GM23248 (cell line): ENCODE measurements around the gene SH3RF1. TPM values are rescaled to one million over a fixed set of nuclear protein-coding genes. Genes with fewer than 3 reads are reported as not detected.

ENCODE experiments used
- DNase-seq: peaks from one replicate; pipeline ENCODE4 v3.0.0-alpha.2; 2015
- H2AFZ ChIP-seq: fragments of 200-600 bp; sonication (generic); 2 replicates; pipeline ENCODE4 v1.6.1; 2016; ENCODE audit warnings: antibody characterized with exemption
- H3F3A ChIP-seq: fragments of 200-600 bp; sonication (generic); 2 replicates; pipeline ENCODE4 v1.6.1; 2016; ENCODE audit warnings: mild to moderate bottlenecking, antibody characterized with exemption, mixed run types; ENCODE audit not compliant: insufficient read depth
- H3K27ac ChIP-seq: fragments of 200-600 bp; sonication (generic); 2 replicates; pipeline ENCODE4 v1.5.1; 2016; ENCODE audit warnings: mild to moderate bottlenecking
- H3K27me3 ChIP-seq: fragments of 200-600 bp; sonication (generic); replicated peaks from 2 replicates; pipeline ENCODE4 v1.6.1; 2016; ENCODE audit warnings: mild to moderate bottlenecking; ENCODE audit not compliant: insufficient read depth
- H3K36me3 ChIP-seq: fragments of 200-600 bp; sonication (generic); 2 replicates; pipeline ENCODE4 v1.6.1; 2016; ENCODE audit warnings: low read depth, mild to moderate bottlenecking
- H3K4me1 ChIP-seq: fragments of 200-600 bp; sonication (generic); 2 replicates; pipeline ENCODE4 v1.6.1; 2016; ENCODE audit warnings: mild to moderate bottlenecking; ENCODE audit not compliant: insufficient read depth
- H3K4me2 ChIP-seq: fragments of 200-600 bp; sonication (generic); one replicate; pipeline ENCODE4 v1.6.1; 2016; ENCODE audit warnings: mild to moderate bottlenecking; ENCODE audit not compliant: unreplicated experiment
- H3K4me3 ChIP-seq: fragments of 200-600 bp; sonication (generic); 2 replicates; pipeline ENCODE4 v1.5.1; 2016; ENCODE audit warnings: mild to moderate bottlenecking
- H3K79me2 ChIP-seq: fragments of 200-600 bp; sonication (generic); 2 replicates; pipeline ENCODE4 v1.6.1; 2016; ENCODE audit warnings: mild to moderate bottlenecking; ENCODE audit not compliant: insufficient read depth
- H3K9ac ChIP-seq: fragments of 200-600 bp; sonication (generic); 2 replicates; pipeline ENCODE4 v1.6.1; 2016; ENCODE audit warnings: mild to moderate bottlenecking
- H3K9me2 ChIP-seq: fragments of 200-600 bp; sonication (generic); 2 replicates; pipeline ENCODE4 v1.6.1; 2016; ENCODE audit warnings: mixed run types, mild to moderate bottlenecking, moderate library complexity; ENCODE audit not compliant: insufficient read depth
- H3K9me3 ChIP-seq: fragments of 200-600 bp; sonication (generic); one replicate; pipeline ENCODE4 v1.6.1; 2017; ENCODE audit warnings: low read depth
- H4K20me1 ChIP-seq: fragments of 200-600 bp; sonication (generic); 2 replicates; pipeline ENCODE4 v1.6.0; 2016; ENCODE audit not compliant: insufficient read depth
- EZH2 ChIP-seq: fragments of 200-600 bp; sonication (generic); IDR thresholded peaks from 2 replicates; pipeline ENCODE4 v1.6.1; 2018; ENCODE audit warnings: antibody characterized with exemption, mild to moderate bottlenecking; ENCODE audit not compliant: insufficient read depth, poor library complexity, severe bottlenecking
- EZH2phosphoT487 ChIP-seq: fragments of 200-600 bp; sonication (generic); IDR thresholded peaks from 2 replicates; pipeline ENCODE4 v1.6.1; 2018; ENCODE audit warnings: antibody characterized with exemption, moderate library complexity, mild to moderate bottlenecking, low read depth; ENCODE audit not compliant: insufficient read depth
- WGBS, 2 experiments: methylation state at CpG; one replicate each; pipeline ENCODE4 v1.1.6; 2015 to 2017; ENCODE audit warnings: low lambda C conversion rate in 2 of 2, low coverage in 1 of 2; ENCODE audit errors: missing lambda C conversion rate in 2 of 2; 5-methylcytosine and 5-hydroxymethylcytosine counted together
- in situ Hi-C: fragments of 300-500 bp; cut with MboI; formaldehyde crosslinking; loops from 2 replicates; pipeline ENCODE4 v1.15.0; 2020
- polyA plus RNA-seq: library from polyadenylated mRNA; unstranded; fragments of >200 nt; fragmentation: Nextera tagmentation; extraction: Ambion mirVana; gene quantifications from 2 replicates; pipeline ENCODE4 v1.2.1, GENCODE V29; 2016
- total RNA-seq: library from RNA; depleted of rRNA; stranded (reverse); fragments of >200 nt; shearing (Covaris generic); gene quantifications from 2 replicates; pipeline ENCODE4 v1.2.3, GENCODE V29; 2014

SH3RF1 gene
- total and polyA plus RNA-seq, 2 experiments from 2014 or later: 28.3 to 55.5 TPM

- TF ChIP-seq EZH2 (no peak), EZH2phosphoT487 (no peak)
- H3K9ac ChIP-seq: no peak overlapping the region
- peaks cover 85% of the 10 kb centered on the region for H3K36me3 ChIP-seq
- H3K27ac ChIP-seq: no peak overlapping the region
- no peak for DNase-seq
- no peak overlapping the region for H3K4me2 ChIP-seq
- peaks cover 10% of the 10 kb centered on the region for H3K4me1 ChIP-seq
- no peaks in the 10 kb centered on the region for H4K20me1 ChIP-seq
- H3K79me2 ChIP-seq: peaks cover 98% of the 10 kb centered on the region
- H3K4me3 ChIP-seq: no peak overlapping the region
- H3F3A ChIP-seq: peaks cover 18% of the 10 kb centered on the region; the same call in 1 of the 2 replicates
- 86 to 93% methylated on average over 4 of the region's 4 CpGs for WGBS, 2 experiments
- H3K9me2 ChIP-seq: no peaks in the 10 kb centered on the region
- H3K27me3 ChIP-seq: no peaks in the 10 kb centered on the region
- in situ Hi-C loops: no loop called here
- no peaks in the 10 kb centered on the region for H3K9me3 ChIP-seq
- no peak overlapping the region for H2AFZ ChIP-seq
Observed at GRCh38 chr4:169108303-169108702, 162.5 kb downstream of the SH3RF1 start.

GRCh38 chr4:169107528-169107927 lies 163.2 kb downstream of the SH3RF1 start:
- Histone ChIP-seq H3K36me3 (peaks cover 83% of the 10 kb centered on the region), H3K9ac (no peak overlapping the region), H3K9me3 (no peaks in the 10 kb centered on the region), H3K4me2 (no peak overlapping the region), H3K9me2 (no peaks in the 10 kb centered on the region), H3K4me3 (no peak overlapping the region), H4K20me1 (no peaks in the 10 kb centered on the region), H3F3A (peaks cover 13% of the 10 kb centered on the region; the same call in 1 of the 2 replicates), H3K79me2 (peaks cover 96% of the 10 kb centered on the region), H3K27ac (no peak overlapping the region), H3K27me3 (no peaks in the 10 kb centered on the region), H2AFZ (no peak overlapping the region), H3K4me1 (peaks cover 13% of the 10 kb centered on the region)
- 91 to 97% methylated on average over 2 of the region's 2 CpGs for WGBS, 2 experiments
- DNase-seq: no peak
- no peak for TF ChIP-seq EZH2
- TF ChIP-seq EZH2phosphoT487: no peak
- in situ Hi-C loops: no loop called here

GRCh38 chr4:169106696-169107229 lies 164.0 kb downstream of the SH3RF1 start:
- Histone ChIP-seq H3K4me2 (no peak overlapping the region), H3K79me2 (peaks cover 96% of the 10 kb centered on the region), H3K9me2 (no peaks in the 10 kb centered on the region), H3K36me3 (peaks cover 78% of the 10 kb centered on the region), H3F3A (peaks cover 6% of the 10 kb centered on the region; the same call in 1 of the 2 replicates), H2AFZ (no peak overlapping the region), H3K27me3 (no peaks in the 10 kb centered on the region), H3K9ac (no peak overlapping the region), H3K27ac (no peak overlapping the region), H3K9me3 (no peaks in the 10 kb centered on the region), H3K4me3 (no peak overlapping the region), H3K4me1 (peaks cover 19% of the 10 kb centered on the region), H4K20me1 (no peaks in the 10 kb centered on the region)
- WGBS, 2 experiments: 98% methylated on average over 16 of the region's 16 CpGs
- TF ChIP-seq EZH2phosphoT487: no peak
- no peak for TF ChIP-seq EZH2
- in situ Hi-C loops: no loop called here
- DNase-seq: no peak

- 97 to 98% methylated on average over 6 of the region's 6 CpGs for WGBS, 2 experiments
- Histone ChIP-seq H3K36me3 (peaks cover 76% of the 10 kb centered on the region), H3K27ac (no peak overlapping the region), H3K9me2 (no peaks in the 10 kb centered on the region), H3K9ac (no peak overlapping the region), H3K79me2 (peaks cover 95% of the 10 kb centered on the region), H3K27me3 (no peaks in the 10 kb centered on the region), H3K4me2 (no peak overlapping the region), H2AFZ (no peak overlapping the region), H3F3A (0 out of 2 replicates have a peak, but pooled peaks cover 12% of the 10 kb centered on the region), H3K4me3 (no peak overlapping the region), H4K20me1 (no peaks in the 10 kb centered on the region), H3K4me1 (peaks cover 19% of the 10 kb centered on the region), H3K9me3 (no peaks in the 10 kb centered on the region)
- no peak for TF ChIP-seq EZH2phosphoT487
- no peak for TF ChIP-seq EZH2
- DNase-seq: no peak
- in situ Hi-C loops: no loop called here
Observed at GRCh38 chr4:169105620-169106019, 165.1 kb downstream of the SH3RF1 start.

- no peak overlapping the region for H3K27ac ChIP-seq
- H4K20me1 ChIP-seq: no peaks in the 10 kb centered on the region
- 80 to 83% methylated on average over 3 of the region's 3 CpGs for WGBS, 2 experiments
- no peaks in the 10 kb centered on the region for H3K27me3 ChIP-seq
- no peak overlapping the region for H2AFZ ChIP-seq
- H3K9me3 ChIP-seq: no peaks in the 10 kb centered on the region
- no peak overlapping the region for H3K4me3 ChIP-seq
- H3K9me2 ChIP-seq: no peaks in the 10 kb centered on the region
- H3K4me2 ChIP-seq: no peak overlapping the region
- DNase-seq: no peak
- TF ChIP-seq EZH2: no peak
- no peak for TF ChIP-seq EZH2phosphoT487
- in situ Hi-C loops: no loop called here
- peaks cover 23% of the 10 kb centered on the region; the same call in 1 of the 2 replicates for H3F3A ChIP-seq
- peaks cover 30% of the 10 kb centered on the region for H3K4me1 ChIP-seq
- H3K9ac ChIP-seq: no peak overlapping the region
- H3K79me2 ChIP-seq: peaks cover 94% of the 10 kb centered on the region
- peaks cover 69% of the 10 kb centered on the region for H3K36me3 ChIP-seq
Observed at GRCh38 chr4:169103966-169104412, 166.8 kb downstream of the SH3RF1 start.
